ENCODE results near the gene AKAP13. TPM values are rescaled to one million over a fixed set of nuclear protein-coding genes. Genes with fewer than 3 reads are reported as not detected.

The AKAP13 gene
- total RNA-seq, 1 experiment from 2014 or later: 54.5 TPM

DNA sequence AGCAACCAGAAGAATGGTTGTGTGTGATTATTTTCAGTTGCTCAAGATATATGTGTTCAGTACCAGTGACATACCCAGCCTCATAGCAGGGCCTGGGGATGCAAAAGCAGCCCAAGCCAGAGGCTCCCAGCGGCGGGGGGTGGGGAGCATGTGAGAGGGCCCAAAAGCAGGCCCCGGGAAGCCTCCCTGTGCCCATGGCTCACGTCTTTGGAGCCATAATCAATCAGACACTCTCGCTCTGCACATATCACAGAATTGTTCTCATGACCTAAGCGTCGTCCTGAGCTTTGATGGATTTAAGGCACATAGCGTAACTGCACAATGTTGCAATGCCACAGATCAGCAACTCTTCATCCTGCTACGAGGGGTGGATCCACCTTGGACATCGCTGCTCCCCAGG lies 393.6 kb downstream of the AKAP13 start:
- Histone ChIP-seq H3K36me3 (ENCODE audit: insufficient read depth, low read length, poor library complexity, severe bottlenecking) (no peaks in the 10 kb centered on the region), H3K4me3 (ENCODE audit: low read depth, low read length, poor library complexity, severe bottlenecking) (no peak overlapping the region), H3K27me3 (replicated peaks; ENCODE audit: insufficient read depth, low read depth, low read length, poor library complexity) (no peaks in the 10 kb centered on the region), H3K27ac (ENCODE audit: low read depth, low read length, poor library complexity, severe bottlenecking) (no peak overlapping the region), H3K4me1 (ENCODE audit: insufficient read depth, low read length, poor library complexity, severe bottlenecking) (no peaks in the 10 kb centered on the region), H3K9me3 (ENCODE audit: low read depth, low read length, poor library complexity, severe bottlenecking) (no peaks in the 10 kb centered on the region)
- POLR2A ChIA-PET (ENCODE audit: low non-redundant PET): no interaction called here
- intact Hi-C loops (cut with micrococcal nuclease; ENCODE audit: unreplicated experiment): no loop called here
- no peak for DNase-seq (ENCODE audit: low spot score)
- no TSS peak for BruUV-seq (replicated peaks)
- TF ChIP-seq EZH2 (IDR thresholded peaks at IDR 0.05; ENCODE audit: borderline replicate concordance, low read depth, low read length, poor library complexity, severe bottlenecking): no peak
- TF ChIP-seq, protein P1, sequence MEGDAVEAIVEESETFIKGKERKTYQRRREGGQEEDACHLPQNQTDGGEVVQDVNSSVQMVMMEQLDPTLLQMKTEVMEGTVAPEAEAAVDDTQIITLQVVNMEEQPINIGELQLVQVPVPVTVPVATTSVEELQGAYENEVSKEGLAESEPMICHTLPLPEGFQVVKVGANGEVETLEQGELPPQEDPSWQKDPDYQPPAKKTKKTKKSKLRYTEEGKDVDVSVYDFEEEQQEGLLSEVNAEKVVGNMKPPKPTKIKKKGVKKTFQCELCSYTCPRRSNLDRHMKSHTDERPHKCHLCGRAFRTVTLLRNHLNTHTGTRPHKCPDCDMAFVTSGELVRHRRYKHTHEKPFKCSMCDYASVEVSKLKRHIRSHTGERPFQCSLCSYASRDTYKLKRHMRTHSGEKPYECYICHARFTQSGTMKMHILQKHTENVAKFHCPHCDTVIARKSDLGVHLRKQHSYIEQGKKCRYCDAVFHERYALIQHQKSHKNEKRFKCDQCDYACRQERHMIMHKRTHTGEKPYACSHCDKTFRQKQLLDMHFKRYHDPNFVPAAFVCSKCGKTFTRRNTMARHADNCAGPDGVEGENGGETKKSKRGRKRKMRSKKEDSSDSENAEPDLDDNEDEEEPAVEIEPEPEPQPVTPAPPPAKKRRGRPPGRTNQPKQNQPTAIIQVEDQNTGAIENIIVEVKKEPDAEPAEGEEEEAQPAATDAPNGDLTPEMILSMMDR (conservative IDR thresholded peaks at IDR 0.05; ENCODE audit: low read depth, low read length): no peak
- CTCF ChIA-PET: no interaction called here

DNA sequence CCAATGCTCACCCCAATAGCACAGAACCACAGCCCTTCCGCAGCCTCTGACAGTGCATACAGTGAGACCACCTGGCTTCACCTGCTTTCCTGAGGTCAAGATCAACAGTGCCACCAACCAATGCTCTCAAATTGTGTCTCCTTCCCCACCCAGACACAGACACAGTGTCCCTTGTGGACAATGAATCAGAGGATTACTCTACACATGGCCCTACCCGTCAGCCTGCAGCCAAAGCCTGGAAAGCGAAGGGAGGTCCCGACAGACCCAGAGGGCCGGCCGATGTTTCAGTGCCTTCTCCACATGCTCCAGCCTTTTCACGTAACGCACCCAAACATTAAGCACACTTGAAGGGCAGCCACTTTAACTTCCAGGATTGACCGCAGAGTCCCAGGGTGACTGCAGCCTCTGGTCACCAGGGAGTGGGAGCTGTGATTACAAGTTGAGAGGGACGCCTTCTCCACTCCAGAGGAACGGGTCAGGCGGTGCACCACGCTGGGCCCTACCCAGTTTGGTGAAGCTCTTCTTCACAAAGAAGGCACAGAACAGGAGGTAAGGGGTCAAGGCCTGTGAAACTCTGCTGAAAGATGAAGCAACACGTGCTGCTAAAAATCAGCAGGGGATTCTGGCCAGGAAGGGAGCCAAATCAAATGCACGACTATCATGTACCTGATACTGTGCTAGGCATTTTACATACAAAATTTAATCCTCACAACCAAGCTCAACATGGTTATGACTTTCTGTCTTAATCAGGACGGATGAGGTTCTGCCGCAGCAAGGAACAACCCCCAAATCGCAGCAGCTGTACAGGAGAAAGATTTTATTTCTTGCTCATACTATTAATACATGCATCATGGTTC lies 397.1 kb downstream of the AKAP13 start:
- CTCF ChIA-PET: no interaction called here
- no peak overlapping the region for H3K4me3 ChIP-seq (ENCODE audit: low read depth, low read length, poor library complexity, severe bottlenecking)
- TF ChIP-seq EZH2 (IDR thresholded peaks at IDR 0.05; ENCODE audit: borderline replicate concordance, low read depth, low read length, poor library complexity, severe bottlenecking): no peak
- TF ChIP-seq, protein P1 (conservative IDR thresholded peaks at IDR 0.05; ENCODE audit: low read depth, low read length): no peak
- DNase-seq (ENCODE audit: low spot score): no peak
- no TSS peak for BruUV-seq (replicated peaks)
- no peaks in the 10 kb centered on the region for H3K9me3 ChIP-seq (ENCODE audit: low read depth, low read length, poor library complexity, severe bottlenecking)
- intact Hi-C loops (cut with micrococcal nuclease; ENCODE audit: unreplicated experiment): no loop called here
- H3K4me1 ChIP-seq (ENCODE audit: insufficient read depth, low read length, poor library complexity, severe bottlenecking): no peaks in the 10 kb centered on the region
- no peaks in the 10 kb centered on the region for H3K36me3 ChIP-seq (ENCODE audit: insufficient read depth, low read length, poor library complexity, severe bottlenecking)
- H3K27me3 ChIP-seq (replicated peaks; ENCODE audit: insufficient read depth, low read depth, low read length, poor library complexity): no peaks in the 10 kb centered on the region
- H3K27ac ChIP-seq (ENCODE audit: low read depth, low read length, poor library complexity, severe bottlenecking): no peak overlapping the region
- POLR2A ChIA-PET (ENCODE audit: low non-redundant PET): no interaction called here

DNA sequence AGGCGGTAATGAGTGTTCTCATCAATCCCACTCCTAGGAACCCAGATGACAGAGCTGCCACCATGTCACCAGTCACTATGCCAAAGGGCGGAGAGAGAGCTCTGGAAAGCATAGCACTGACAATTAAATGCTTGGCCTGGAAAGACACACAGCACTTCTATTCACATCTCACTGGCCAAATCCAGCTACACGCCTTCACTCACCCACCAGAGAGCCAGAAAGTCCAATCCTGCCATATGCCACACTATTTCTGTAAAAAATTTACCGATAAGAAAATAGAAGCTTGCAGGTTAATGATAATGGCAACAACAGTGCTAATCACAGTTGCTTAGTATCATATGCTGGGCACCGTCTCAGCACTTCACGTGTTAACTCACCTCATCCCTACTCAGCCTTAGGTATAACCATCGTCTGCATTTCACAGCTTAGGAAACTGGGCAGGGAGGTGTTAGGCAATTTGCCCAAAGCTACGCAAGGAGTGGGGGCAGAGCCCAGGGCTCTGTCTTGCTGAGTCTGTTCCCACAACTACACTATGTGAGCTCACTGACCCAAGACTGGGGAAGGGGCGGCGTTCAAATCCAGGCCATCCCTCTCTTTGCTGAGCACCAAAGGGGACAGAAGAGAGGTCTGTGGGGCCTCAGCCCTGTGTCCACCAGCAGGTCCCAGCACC lies 397.8 kb downstream of the AKAP13 start:
- intact Hi-C loops (cut with micrococcal nuclease; ENCODE audit: unreplicated experiment): no loop called here
- POLR2A ChIA-PET (ENCODE audit: low non-redundant PET): no interaction called here
- BruUV-seq (replicated peaks): no TSS peak

More for the DNA sequence above, 397.8 kb downstream of the AKAP13 start:
- Histone ChIP-seq H3K36me3 (ENCODE audit: insufficient read depth, low read length, poor library complexity, severe bottlenecking) (no peaks in the 10 kb centered on the region), H3K9me3 (ENCODE audit: low read depth, low read length, poor library complexity, severe bottlenecking) (no peaks in the 10 kb centered on the region), H3K4me1 (ENCODE audit: insufficient read depth, low read length, poor library complexity, severe bottlenecking) (no peaks in the 10 kb centered on the region), H3K27ac (ENCODE audit: low read depth, low read length, poor library complexity, severe bottlenecking) (no peak overlapping the region), H3K27me3 (replicated peaks; ENCODE audit: insufficient read depth, low read depth, low read length, poor library complexity) (no peaks in the 10 kb centered on the region), H3K4me3 (ENCODE audit: low read depth, low read length, poor library complexity, severe bottlenecking) (no peak overlapping the region)
- TF ChIP-seq, protein P1 (conservative IDR thresholded peaks at IDR 0.05; ENCODE audit: low read depth, low read length): no peak
- no peak for TF ChIP-seq EZH2 (IDR thresholded peaks at IDR 0.05; ENCODE audit: borderline replicate concordance, low read depth, low read length, poor library complexity, severe bottlenecking)
- CTCF ChIA-PET: no interaction called here
- no peak for DNase-seq (ENCODE audit: low spot score)

Measured in A673 (cell line).